HG03442 (cell line): ENCODE measurements around the gene SETD2.

Experiments
- ATAC-seq: cut with Tn5 transposase; IDR thresholded peaks from one replicate; pipeline ENCODE4 v1.9.1; 2021; ENCODE audit warnings: mild to moderate bottlenecking, moderate library complexity; ENCODE audit not compliant: unreplicated experiment

Gene SETD2

DNA sequence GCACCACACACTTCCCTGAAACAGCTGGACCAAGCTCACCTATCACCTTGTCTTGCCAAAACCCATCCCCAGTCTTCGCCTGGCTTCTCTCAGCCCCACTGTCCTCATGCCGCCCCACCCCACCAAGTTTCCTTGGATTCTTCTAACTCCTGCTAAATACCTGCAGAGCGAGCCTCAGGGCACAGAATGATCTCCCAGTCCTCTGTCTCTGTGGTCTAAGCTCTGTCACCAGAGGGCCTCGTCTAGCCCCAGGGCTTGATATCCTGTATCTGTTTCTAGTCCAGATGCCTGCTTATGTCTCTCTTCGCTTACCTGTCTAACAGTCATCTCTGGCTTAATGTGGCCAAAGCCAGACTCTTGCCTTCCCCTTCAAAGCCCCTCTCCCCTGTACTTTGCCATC, 197.1 kb downstream of the SETD2 start:
- no peak for ATAC-seq
